ENCODE data around the gene LRMDA.

LRMDA gene

DNA sequence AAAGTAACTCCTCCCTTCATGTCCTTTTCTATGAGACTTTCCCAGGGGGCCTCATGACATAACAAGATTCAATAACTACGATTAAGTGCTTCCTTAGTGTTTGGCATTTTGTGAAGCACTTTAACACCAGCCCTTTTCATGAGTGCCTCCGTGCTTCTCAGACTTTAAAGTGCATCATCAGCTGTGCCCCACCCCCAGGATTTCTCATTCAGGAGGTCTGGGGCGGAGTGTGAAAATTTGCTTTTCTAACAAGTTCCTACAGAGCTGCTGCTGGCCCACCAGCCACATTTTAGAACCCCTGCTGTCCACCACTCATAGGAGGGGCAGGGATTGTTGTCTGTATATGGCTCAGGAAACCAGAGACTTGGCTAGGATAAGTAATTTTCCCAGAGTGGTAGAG lies 445.3 kb downstream of the LRMDA start:
- DNase-seq (ENCODE audit: low read depth), result no peak

DNA sequence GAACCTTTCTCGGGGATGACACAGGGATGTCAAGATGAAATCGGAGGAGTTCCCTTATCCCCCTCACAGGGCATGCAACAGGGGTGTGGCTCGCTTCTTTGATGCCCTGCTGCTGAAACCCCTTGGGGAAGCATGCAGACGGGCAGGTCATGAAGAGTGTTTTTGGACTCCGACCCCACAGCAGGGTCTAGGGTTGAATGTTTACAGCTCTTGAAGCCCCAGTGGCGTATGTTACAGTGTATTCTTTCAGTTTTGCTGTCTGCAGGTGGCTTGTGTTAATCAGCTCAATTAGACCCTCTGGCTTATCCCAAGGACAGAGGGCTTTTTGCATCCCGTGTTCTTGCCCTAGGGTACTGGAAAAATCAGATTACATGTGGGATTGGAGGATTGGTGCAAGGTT lies 446.5 kb downstream of the LRMDA start:
- DNase-seq (ENCODE audit: low read depth), result no peak

DNA sequence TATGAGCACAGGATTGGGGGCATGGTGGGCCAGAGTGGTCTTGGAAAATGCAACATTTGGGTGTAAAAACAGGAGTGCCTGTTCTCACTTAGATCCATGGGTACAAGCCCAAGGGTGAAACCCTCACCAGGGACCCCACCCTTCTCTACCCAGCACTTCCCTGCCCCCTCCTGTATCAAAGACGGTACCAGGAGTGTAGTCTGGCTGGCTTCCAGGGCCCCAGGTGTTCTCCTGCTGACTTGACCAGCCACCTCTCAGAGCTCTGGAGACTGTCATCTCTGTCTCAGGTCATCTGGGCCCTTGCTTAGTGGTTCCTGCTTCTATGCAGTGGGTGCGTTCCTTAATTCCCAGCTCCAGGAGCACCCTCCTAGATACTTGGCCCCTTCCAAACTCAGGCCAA lies 447.2 kb downstream of the LRMDA start:
- DNase-seq (ENCODE audit: low read depth), result no peak

DNA sequence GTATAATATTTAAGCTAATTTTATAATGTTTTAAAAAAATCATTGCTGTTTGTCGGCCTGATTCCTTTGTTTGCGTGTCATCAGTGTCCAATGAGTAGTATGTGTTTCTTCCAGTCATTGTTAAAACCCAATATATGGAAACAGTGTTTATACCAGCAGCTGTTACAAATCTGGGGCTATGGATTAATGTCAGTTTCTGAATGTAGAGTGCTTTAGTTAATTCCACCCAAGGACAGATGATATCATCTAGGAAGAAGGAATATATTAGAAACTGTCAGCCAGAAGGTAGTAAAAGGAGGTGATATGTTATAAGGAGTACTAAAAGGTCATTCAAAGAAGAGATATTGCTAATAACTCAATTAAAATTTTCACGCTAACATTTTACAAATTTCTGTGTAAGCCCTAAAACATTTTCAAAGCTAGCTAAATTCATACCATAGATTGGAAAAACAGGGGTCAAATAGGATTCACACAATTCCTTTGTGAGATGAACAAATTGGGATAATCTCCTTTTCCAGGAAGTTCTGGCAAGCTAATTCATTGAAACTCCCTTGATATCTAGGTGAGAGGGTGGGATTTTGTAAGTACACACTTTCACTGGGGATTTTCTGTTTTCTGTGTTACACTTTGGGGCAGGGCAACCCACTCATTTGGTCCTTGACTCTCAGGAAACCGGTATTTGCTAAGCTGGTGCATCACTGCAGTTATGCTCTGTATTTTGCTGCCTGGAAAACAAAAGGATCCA lies 448.8 kb downstream of the LRMDA start:
- no peak for DNase-seq (ENCODE audit: low read depth)

DNA sequence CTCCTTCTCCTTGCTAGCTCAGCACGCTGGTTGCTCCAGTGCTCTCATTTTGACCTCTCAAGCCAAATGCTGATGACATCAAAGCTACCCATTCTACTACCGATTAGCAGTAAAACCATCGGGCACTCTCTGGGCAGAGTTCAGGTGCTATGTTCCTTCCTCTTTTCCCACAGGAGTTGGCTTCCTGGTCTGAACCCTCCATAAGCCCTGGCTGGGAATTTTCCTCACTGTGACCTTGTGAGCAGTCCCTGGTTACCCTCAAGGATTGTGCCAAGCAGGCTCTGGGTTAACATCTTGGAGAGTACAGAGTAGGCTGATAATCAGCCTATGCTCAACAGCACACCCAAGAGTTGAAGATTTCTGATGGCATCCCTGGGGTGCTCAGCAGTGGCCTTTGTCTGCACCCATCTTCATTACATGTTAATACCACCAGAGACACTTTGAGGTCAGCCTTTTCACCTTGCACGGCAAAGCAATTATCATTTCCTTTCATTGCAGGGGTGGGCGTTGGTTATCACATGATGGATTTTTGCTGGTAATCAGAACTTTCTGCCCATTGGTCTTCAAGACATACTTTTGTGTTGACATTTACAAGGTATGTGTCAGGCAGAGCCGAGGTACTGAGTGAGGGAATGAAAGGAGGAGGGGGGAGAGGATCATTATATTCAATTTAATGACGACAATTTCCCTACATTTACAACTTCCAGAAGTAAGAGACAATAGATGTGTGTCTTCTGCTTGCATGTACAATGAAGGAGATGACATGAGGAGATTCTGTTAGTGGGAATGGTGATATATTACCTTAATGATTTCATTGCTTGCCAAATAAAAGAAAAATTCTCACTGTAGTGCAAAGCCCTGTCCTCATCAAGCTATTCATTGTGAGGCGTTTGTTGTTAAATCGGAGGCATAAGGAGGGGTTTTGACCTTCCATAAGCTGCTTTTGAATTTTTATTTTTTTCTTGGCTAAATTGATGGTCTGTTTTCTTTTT lies 452.0 kb downstream of the LRMDA start:
- DNase-seq (ENCODE audit: low read depth), result no peak

DNA sequence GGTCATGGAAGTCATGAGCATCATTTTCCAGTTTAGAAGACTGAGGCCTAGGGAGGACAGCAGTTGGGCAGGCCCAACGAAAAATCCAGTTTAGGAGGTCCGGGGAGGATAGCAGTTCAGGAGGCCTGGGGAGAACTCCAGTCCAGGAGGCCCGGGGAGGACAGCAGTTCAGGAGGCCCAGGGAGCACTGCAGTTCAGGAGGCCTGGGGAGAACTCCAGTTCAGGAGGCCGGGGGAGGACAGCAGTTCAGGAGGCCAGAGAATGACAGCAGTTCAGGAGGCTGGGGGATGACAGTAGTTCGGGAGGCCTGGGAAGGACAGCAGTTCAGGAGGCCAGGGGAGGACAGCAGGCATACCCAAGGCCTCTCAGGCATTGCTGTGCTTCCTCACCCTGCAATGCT lies 453.4 kb downstream of the LRMDA start:
- DNase-seq (ENCODE audit: low read depth), result no peak

DNA sequence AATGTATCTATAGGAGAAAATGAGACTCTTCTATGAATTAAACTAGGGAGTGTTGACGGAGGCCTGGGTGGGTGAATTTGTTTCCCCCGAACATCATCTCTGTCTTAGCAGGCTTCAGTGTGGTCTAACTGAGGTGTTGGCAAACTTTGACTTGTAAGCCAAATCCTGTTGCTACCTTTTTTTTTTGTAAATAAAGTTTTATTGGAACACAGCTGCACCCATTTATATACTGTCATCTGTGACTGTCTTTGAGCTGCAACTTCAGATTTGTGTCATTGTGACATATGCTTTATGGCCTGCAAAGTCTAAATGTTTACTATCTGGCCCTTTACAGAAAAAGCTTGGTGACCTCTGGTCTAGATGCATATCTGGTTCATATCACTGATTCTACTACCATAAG lies 455.9 kb downstream of the LRMDA start:
- DNase-seq (ENCODE audit: low read depth), result no peak

DNA sequence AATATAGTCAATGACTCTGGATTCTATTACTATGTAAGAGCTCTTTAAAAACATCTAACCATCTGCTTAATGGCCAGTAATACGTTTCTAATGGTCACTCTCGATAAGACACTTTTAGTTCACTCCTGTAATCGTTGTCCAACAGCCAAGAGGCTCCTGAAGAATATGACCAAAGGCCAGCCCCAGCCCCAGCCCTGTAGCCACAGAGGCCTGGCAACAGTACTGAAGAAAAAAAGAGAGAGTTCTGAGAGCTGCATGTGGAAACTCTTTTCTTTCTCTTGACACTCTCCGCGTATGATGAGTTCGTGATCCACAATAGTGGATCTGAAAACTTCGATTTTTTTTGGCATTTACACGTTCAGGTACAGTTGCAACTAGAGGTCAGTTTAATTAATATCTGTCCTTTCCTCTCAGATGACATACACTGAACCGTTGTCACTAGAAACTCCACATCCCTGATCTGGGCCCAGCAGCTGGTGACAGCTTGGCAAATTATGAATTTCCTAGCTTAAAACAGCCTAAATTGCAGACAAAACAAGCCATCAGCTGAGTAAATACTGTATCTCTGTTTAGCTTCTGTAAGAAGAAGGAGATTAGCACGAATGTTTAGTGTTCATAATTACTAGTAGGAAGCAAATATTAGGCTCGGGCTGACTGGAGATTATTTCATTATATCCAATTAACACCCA lies 456.7 kb downstream of the LRMDA start:
- DNase-seq (ENCODE audit: low read depth), result no peak

DNA sequence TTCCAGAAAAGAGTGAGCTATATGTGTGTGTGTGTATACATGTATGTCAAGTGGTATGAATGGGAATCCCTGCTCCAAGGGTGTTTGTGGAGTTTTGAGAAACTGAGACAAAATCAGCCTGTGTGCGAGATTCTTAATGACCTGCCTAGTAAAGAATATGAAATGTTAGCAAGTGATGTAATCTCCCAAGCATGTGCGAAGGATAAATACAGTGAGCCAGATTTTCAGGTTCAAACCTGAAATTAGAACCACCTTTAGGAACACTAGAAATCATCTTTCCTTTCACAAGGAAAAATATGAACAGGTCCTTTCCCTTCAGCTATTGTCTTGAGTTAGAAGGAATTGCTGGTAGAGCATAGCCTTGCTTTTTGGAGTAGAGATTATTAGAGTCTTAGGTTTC lies 457.6 kb downstream of the LRMDA start:
- DNase-seq (ENCODE audit: low read depth), result no peak

DNA sequence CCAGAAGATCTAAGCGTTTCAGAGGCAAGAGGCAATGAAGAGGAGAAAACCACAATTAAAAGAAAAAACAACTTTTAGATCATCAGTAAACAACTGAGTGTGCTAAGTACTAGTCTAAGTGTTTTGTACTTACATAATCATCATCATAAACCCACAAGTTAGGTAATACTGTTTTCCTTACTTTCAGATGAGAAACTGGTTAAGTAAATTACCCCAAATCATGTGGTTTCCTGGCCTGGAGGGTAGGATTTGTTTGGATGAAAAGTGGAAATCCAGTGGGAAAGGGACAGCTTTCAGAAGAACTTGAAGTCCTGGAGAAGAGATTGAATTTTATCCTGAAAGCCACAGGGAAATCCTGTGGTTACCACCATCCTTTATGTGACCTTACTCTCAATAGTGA lies 463.3 kb downstream of the LRMDA start:
- no peak for DNase-seq (ENCODE audit: low read depth)

DNA sequence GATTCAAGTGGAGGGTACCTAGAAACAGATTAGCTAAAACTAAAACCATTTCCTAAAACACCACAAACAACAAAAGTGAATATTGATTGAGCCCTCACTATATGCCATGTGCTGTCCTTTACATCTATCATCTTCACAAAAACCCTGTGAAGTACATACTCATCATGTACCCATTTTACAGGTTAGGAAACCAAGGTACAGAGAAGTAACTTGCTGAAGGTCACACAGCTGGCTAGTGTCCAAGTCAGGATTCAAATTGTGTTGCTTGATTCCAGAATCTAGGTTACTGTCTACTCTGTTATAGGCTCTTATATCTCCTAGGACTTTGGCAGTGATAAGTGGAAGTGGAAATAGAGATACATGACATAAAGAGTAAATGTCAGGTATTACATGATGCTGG lies 463.8 kb downstream of the LRMDA start:
- no peak for DNase-seq (ENCODE audit: low read depth)

DNA sequence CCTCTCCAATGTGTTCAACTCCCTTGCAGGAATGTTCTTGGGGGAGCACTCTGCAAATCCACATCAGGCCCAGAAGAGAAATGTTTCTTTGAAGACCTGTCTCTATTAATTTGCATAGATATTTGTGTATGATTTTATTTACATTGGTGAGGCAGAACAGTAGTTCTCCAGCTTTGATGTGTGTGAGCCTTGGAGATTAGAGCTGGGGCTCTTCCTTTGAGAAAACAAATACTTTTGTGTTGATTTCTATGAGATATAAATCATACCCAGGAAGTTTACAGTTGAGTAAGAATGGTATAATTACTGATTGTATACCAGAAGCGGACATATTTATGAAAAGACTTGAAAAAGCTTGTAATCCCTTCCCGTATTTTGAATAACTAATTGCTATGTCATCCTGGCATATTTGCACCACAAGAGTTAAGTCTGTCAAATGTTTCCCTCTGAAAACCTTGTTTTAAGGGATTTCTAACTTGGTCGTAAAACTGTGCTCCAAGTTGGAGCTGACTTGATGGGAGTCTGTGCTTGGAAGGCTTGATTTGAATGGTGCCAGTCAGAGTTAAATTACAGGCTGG lies 468.5 kb downstream of the LRMDA start:
- DNase-seq (ENCODE audit: low read depth), result no peak

DNA sequence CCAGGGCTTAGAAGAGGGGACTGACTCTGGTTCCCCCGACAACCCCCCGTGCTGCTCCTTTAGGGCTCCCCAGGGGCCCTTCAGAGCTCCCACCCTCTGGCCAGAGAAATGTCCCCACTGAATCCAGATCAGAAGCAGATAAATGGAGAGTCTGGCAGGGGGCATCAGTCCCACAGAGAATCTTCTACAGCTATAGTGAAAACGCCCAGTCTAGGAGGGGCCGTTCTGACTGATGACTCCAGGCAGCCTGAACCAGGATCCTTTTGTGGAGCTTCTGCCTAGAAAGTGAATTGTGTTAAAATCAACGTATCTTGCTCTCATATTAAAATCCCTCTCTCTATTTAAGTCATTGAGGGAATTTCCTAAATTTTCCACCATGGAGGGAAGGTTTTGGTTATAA lies 471.4 kb downstream of the LRMDA start:
- no peak for DNase-seq (ENCODE audit: low read depth)

DNA sequence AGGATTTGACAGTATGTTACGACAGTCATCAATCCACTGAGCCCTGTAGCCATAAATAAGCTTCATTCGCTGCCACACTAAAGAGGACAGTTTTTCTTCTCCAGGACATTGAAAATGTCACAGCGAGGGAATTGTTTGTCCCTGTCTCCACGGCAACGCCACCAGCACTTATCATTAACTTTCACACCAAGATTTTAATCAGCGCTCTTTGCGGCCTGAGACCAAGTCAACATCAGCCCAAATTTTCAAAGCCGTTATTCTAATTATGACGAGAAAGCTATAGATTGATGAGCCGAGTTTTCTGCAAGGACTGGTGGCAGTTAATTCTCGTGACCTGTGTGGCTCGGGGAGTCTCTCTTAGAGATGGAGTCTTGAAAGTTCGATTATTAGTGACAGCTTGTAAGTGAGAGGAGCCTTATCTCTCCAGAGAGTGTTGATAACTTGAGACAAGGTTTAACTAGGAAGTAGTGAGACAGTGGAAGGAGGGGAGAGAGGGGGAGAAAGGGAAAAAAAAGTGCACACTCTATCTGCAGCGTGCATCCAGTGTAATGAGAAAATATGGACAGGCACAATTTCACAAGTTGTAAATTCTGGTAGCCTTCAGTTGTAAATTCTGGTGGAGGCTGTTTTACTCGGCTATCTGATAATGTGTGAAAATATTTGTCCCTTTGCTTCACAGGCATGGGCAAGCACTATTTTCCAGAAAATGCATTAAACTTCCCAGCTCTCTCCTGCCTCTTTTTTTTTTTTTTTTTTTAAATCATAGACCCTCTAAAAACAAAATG lies 473.3 kb downstream of the LRMDA start:
- no peak for DNase-seq (ENCODE audit: low read depth)

DNA sequence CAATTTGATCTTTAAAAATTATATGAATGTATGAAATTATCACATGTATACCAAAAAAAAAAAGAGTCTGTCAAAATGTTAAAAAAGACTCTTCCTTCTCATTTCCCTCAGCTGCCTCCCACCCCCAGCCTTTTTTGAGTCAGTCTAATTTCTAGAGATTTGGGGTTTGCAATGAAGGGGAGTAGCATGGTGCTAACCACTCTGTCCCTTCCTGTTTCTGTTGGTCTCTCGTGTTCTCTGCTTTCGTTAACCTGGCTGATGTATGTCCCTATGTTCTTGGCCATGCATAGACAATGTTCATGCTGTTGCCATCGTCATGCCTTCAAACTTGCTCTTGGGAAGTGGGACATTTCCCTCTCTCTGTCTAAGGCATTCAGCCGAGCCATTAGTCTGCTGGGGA lies 474.1 kb downstream of the LRMDA start:
- DNase-seq (ENCODE audit: low read depth), result no peak

DNA sequence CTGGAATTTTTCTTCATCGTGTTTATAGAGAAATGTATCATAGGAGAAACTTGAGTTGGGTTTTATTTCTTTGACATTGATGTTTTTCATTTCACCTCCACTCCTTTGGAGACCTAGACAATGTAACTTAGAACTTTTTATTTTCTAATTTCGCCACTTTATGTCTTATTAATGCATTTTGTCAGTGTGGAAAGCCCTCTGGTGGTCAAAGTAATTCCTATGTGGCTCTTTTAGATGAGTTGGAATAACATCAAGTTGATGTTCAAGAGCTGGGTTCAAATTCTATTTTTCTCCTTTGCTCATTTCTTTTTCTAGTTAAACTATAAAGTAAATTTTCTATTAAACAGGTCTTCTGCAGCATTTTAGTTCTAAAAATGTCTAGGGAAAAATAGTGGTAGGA lies 478.6 kb downstream of the LRMDA start:
- no peak for DNase-seq (ENCODE audit: low read depth)

DNA sequence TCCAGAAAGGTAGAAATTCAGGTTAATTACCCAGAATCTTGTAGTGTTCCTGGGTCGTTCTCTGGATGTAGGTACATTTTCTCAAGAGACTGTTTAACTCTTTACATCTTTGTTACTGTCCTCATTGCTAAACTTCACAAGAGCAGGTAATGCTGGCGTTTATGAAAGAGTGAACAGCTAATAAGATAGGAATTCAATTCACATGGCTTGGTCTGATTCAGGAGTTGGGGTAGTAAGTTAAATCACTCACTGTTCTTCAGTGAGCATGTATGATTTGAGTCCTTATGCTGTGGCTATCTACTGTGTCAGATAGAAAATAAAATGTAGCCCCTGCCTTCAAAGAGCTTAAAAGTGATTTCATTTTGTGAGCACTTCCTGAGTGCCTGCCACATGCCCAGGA lies 480.0 kb downstream of the LRMDA start:
- DNase-seq (ENCODE audit: low read depth), result no peak

DNA sequence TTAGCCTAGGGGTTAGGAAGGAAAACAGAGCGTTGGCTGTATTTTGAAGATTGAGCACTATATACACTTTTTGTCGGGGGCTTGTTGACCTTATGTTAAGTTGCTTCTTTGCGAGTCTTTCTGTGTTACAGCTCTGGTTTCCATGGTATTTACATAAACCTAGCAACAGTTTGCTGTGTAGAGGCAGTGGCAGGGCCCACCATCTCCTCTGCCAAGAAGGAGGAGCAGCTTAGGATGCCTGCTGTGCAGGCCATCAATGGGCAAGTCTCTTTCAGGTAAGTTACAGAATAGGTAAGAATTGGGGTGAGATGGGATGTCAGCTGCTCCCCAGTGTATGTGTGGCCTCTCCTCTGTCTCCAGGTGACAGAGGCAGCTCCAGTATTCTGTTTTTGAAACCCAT lies 485.5 kb downstream of the LRMDA start:
- DNase-seq (ENCODE audit: low read depth), result no peak

DNA sequence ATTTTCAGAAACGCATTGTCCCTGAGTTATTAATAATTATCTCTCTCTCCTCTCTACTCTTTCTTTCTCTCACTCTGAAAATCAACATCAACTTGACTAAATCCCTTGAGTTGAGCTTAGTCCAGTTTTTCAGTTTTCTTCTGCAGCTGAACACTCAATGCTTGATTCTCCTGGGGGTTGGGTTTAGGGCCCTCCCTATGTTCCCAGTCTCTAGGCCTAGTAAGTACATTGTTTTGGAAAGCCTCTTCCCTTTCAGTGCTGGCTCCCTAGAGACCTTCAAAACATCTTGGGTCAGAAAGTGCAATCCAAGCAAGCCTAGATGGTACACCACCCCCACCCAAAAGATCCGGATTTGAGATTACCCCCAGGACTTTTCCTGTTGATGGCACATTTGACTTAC lies 488.5 kb downstream of the LRMDA start:
- DNase-seq (ENCODE audit: low read depth), result no peak

DNA sequence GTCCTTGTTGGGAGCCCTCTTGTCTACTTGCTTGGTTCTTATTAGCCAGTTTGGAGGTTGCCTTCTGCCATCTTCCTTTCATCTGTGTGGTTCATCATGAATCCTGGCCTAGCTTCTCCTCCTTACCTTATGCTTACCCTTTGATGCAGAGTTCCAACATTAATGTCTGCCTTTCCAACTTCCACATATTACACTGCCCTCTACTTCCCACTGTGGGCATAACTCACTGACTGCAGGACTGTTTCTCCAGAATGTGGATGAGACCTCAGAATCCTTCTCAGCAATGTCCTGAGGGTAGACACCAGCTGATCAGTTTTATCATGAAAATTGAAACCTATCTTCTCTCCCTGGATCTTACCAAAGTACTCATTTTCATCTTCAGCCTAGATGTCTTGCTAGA lies 491.0 kb downstream of the LRMDA start:
- DNase-seq (ENCODE audit: low read depth), result no peak

DNA sequence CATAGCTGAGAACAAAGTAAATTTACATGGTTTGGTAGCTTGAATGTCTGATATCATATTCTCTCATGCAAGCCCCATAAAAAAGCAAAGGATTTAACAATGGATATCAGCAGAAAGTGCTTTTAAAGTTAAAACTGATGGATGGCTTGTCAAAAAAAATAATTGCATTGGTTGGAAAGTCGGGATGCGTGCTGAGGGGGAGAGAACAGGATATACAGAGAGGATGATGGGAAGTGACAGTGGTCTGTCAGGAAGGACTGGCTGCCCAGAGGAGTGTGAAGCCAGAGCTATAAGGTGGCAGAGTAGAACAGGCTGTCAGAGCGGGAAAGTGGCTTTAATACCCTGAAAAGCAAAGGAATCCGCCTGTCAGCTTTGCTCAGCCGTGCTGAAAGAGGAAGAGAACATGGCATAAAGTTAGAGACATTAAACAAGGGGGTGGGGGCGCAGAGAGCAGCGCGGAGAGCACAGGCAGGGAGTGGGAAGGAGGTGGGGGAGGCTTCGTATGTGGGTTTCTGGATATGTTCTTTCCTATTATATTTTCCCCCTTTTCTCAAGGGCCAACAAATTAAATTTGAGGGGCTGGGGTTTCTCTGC lies 493.0 kb downstream of the LRMDA start:
- DNase-seq (ENCODE audit: low read depth), result no peak
